SH-SY5Y (cell line): ENCODE results near the gene ANKRD39.

ENCODE experiments used
- GATA2 ChIP-seq: IDR thresholded peaks from 2 replicates; pipeline ENCODE4 v1.6.1; 2011; ENCODE audit warnings: mild to moderate bottlenecking, low read depth, low read length
- GATA3 ChIP-seq: IDR thresholded peaks from 2 replicates; pipeline ENCODE4 v1.6.1; 2011; ENCODE audit warnings: low read depth, mild to moderate bottlenecking, low read length, moderate library complexity

DNA sequence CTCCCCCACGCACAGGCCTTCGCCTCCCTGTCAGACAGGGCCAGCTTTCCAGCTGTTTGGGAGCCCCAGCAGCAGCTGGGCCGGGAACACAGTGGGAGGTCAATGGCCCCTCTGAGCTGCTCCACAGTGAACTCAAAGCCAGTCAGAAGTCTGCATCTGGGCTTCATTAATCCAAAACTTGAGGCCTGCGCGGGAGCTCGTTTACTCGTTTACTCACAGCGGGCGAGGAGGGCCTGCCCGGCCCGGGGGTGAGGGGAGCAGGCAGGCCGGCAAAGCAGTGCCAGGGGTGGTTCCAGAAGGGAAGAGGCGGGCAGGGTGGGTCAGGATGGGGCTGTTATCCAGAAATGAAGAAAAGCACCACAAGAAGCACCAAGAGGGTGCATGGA, 48.9 kb upstream of the ANKRD39 start:
- TF ChIP-seq GATA3 (no peak), GATA2 (no peak)
